ENCODE data around the gene SKP2. TPM values are rescaled to one million over a fixed set of nuclear protein-coding genes. Genes with fewer than 3 reads are reported as not detected.

Gene SKP2
- polyA plus RNA-seq, 2 of the 4 experiments (the other 2 are of a cell fraction) = 11.4 to 13.7 TPM

- FAIRE-seq = no peak
- Histone ChIP-seq H3K4me1 (no peaks in the 10 kb centered on the region), H3K27ac (no peak overlapping the region), H3K4me3 (no peak overlapping the region), H3K9me3 (no peaks in the 10 kb centered on the region), H3K4me2 (no peak overlapping the region)
- DNase-seq (ENCODE audit: low read depth in 1 of 2, low spot score in 1 of 2) = no peak
- no peak for TF ChIP-seq HMGXB4 (CRISPR knock-in tag; IDR thresholded peaks at IDR 0.05; ENCODE audit: borderline replicate concordance)
- TF ChIP-seq FOXS1 (CRISPR knock-in tag; IDR thresholded peaks at IDR 0.05) = no peak
- no peak for TF ChIP-seq HES2 (IDR thresholded peaks at IDR 0.05)
- TF ChIP-seq ZNF302 (CRISPR knock-in tag; IDR thresholded peaks at IDR 0.05) = no peak
- TF ChIP-seq PHF8 (IDR thresholded peaks at IDR 0.05; ENCODE audit: borderline replicate concordance, low read depth) = no peak
- TF ChIP-seq JUNB (IDR thresholded peaks at IDR 0.05) = no peak
- TF ChIP-seq JUN (IDR thresholded peaks at IDR 0.05) = no peak
- TF ChIP-seq EHMT2 (IDR thresholded peaks at IDR 0.05; ENCODE audit: low read depth) = no peak
- no peak for TF ChIP-seq POLR2AphosphoS2 (conservative IDR thresholded peaks at IDR 0.05; ENCODE audit: low read length)
- no peak for TF ChIP-seq RARB (CRISPR knock-in tag; IDR thresholded peaks at IDR 0.05)
- CTCF ChIA-PET = interaction anchor here (0.9 to 1.2 kb wide), 2 partner anchors 67 to 95 kb away, joined by 3 read pairs; partner anchors contain the start of gene NADK2
- 91% methylated on average over 3 of the region's 3 CpGs for WGBS (ENCODE audit: missing lambda C conversion rate)
- ATAC-seq = no peak
- POLR2A ChIA-PET = no interaction called here
Observed at GRCh38 chr5:36174119-36174518, 22.2 kb downstream of the SKP2 start.

GRCh38 chr5:36175043-36175442 lies 23.1 kb downstream of the SKP2 start:
- Histone ChIP-seq H3K9me3 (no peaks in the 10 kb centered on the region), H3K4me1 (no peaks in the 10 kb centered on the region), H3K4me2 (no peak overlapping the region), H3K4me3 (no peak overlapping the region), H3K27ac (no peak overlapping the region)
- no peak for TF ChIP-seq MAFK (IDR thresholded peaks at IDR 0.05; ENCODE audit: partially characterized antibody)
- TF ChIP-seq HES2 (IDR thresholded peaks at IDR 0.05) = no peak
- no peak for TF ChIP-seq CBX8 (IDR thresholded peaks at IDR 0.05)
- TF ChIP-seq HOXB13 (CRISPR knock-in tag; IDR thresholded peaks at IDR 0.05; ENCODE audit: low read depth) = no peak
- TF ChIP-seq PBX3 (IDR thresholded peaks at IDR 0.05) = no peak
- no peak for TF ChIP-seq EP300 (IDR thresholded peaks at IDR 0.05)
- no peak for TF ChIP-seq RCOR1 (IDR thresholded peaks at IDR 0.05; ENCODE audit: low read depth, low read length)
- no peak for TF ChIP-seq HEYL (CRISPR knock-in tag; IDR thresholded peaks at IDR 0.05)
- no peak for TF ChIP-seq JUN (IDR thresholded peaks at IDR 0.05)
- TF ChIP-seq BCL3 (IDR thresholded peaks at IDR 0.05) = no peak
- TF ChIP-seq MAZ (IDR thresholded peaks at IDR 0.05; ENCODE audit: borderline replicate concordance, low read depth, low read length) = no peak
- TF ChIP-seq EHF (CRISPR knock-in tag; IDR thresholded peaks at IDR 0.05) = no peak
- no peak for TF ChIP-seq ZC3H11A (IDR thresholded peaks at IDR 0.05)
- 92% methylated on average over 5 of the region's 5 CpGs for WGBS (ENCODE audit: missing lambda C conversion rate)
- POLR2A ChIA-PET = no interaction called here
- ATAC-seq (no peak), FAIRE-seq (no peak), DNase-seq (ENCODE audit: low read depth in 1 of 2, low spot score in 1 of 2) (no peak)
- CTCF ChIA-PET = no interaction called here

All from A549 (cell line).